DMS114 treated with DMSO at 0.1 percent for 48 hours (cell line): ENCODE measurements around the gene DGKB.

ENCODE experiments used
- DNase-seq: peaks from one replicate; lab custom pipeline; 2025; ENCODE audit not compliant: unreplicated experiment; lab: John Stamatoyannopoulos, UW

Gene DGKB

DNA sequence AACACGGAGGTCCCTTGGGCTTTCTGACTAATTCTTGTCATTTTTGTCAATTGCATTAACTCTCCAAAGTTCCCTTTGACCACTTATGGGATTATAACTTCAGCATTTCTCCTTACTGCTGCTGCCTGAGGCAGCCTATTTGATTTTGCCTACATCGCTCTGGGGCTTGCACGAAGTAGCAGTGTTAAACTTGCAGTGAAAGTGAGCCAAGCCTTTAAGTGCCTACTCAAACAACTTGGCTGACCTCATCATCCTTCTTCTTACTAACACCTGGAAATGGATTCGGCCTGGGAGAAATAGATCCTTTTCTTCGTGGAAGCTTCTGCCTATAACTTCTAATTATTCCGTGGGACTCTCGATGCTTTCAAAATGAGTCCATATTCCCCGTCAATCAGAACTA lies 76.6 kb downstream of the DGKB start:
- DNase-seq = no peak

DNA sequence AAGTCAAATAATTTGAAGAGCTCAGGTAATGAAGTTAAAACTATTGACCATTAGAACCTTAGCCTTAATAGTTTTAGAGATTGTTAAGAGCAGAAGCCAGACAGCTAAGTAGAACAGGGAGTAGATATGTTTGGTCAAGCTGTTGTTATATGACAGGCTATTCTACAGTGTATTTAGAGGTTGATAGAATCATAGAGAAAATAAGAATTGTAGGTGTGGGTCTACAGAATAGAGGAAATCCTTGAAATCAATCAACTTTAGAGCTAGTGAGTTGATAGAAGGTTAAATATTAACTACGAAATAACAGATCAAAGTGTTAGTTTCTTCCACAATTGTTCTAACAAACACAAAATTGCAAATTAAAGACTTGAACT lies 80.1 kb downstream of the DGKB start:
- no peak for DNase-seq

DNA sequence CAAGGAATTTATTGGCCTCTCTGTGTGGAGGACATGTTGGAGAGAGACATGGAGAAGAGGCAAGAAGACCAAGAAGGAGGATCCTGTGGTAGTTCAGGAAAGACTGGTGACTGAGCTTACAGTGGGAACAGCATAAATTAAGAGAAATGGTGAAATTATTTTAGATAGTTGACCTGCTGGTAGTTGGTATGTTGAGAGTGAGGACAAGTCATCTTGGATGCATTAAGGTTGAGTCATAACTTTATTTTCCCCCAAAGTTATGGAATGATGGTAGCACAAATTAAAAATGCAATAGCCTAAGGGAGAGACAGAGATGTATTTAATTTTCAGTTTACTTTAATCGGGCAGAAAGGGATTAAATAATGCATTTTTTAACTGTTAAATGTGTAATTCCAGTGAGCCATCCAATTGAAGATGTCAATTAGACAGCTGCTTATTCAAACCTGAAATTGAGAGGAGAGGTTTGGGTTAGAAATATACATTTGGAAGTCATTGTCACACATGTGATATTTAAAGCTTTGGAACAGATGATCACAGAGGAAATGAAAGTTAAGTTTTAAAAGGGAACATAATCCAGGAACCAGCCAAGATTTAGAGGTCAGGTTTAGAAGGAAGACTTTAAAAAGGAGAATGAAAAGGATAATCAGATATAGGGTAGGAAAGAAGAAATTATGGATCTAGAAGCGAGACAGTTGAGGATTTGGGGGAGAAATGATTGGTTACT lies 80.6 kb downstream of the DGKB start:
- DNase-seq = no peak

DNA sequence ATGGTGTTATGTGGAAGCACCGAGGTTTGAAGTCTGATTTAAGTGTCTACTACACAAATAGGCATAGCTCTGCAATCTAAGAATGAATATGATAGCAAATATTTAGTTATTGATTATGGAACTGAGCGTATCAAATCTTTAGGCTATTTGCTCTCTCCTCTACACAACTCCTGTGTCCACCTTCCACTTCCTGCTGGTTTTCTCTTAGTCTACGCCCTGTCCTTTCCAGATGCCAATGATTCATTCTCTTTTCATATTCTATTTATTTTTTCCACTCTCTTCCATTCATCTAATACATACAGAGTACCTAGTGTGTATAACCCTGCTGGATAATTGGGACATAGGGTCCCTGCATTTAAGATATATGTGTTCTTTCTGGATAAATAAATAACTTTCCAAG lies 83.7 kb downstream of the DGKB start:
- DNase-seq = no peak

DNA sequence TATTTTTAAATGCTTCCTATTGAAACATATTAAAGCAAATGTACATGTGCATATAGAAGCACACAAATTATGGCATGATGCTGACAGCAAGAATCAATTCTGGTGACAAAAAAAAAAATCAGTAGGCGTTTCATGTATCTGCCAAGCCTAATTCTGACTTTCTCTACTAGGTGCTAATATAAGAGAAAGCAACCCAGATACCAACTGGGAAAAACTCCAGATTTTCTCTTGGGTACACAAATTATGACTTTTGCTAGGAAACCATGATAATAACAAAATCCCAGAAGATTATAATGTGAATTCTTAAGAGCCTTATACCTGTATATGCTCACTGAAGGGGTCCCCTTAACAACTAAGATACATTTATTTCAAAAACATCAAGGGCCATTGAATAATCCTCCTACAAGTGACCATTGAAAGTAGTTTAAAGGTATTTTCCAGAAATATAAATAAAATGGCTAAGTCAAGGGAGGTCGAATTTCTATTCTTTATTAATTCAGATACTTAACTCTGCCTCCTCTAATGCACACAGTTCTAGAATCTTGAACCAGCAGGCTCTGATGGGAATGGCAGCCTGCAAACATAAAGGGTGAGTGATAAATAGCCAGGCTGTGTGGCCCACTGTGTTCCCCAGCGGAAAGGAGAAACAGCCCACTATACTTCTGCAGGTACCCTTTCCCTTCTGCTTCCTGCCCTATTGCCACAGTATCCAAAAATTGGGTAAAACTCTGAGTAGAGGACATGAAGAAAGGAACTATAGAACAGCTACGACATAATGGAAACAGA lies 84.5 kb downstream of the DGKB start:
- DNase-seq = no peak

DNA sequence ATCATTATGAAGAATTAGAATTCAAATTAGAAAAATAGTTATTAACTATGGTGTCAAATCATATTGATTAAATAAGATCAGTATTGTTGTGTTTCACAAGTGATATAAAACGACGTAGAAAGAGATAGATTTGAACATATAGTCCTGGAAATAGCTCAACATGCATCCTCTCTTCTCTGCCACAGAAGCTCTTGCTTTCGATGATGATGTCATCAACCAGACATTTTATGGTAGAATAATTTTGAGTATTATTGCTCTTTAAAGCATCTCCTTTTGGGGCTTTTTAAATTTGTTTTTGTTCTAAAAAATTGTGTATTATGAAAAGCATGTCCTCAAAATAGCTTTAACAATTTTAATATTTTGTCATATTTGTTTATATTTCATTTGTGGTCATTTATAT lies 95.0 kb downstream of the DGKB start:
- DNase-seq = no peak

DNA sequence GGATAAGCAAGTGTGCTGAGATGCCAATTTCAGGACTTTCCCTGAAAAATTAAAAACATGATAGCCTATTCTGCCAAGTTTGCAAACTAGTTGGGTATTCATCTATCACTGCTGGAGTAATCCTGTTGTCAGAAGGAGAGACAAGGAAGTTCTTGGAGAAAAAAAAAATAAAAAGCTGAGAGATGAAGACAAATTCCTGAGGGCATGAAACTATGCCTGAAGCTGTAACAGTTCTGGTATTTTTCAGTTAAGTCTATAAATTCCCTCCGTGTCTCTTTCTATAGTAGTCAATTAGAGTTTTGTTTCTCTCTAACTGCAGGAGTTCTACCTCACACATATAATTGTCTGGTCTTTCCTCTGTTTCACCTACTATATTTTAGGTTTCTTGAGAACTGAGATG lies 95.7 kb downstream of the DGKB start:
- no peak for DNase-seq

DNA sequence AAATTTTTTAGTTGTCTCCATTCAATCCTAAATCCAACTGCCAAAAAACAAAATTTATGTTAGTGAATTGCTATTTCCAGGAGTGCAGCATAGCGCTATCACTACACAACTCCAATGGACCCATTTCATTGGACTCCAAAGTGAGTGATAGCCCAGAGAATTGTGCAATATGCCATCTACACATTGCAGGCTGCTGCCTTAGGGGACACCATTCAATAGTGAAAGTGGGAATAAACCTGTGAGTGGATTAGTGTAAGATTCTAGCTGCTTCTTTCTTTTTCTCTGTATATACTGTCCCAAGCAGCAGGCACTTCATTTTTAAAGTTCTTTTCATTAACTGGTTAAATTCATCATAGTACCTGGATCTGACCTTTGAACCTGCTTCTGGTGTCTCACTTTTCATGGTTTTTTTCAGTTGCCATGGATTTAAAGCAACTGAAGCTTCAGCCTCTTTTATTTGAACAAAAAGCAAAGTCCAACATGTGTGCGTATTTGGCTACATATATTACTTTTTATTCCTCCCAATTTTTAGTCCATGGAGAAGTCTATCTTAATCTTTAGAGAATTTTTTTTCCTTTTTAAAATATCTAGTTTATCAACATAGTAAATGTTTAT lies 97.3 kb downstream of the DGKB start:
- no peak for DNase-seq

DNA sequence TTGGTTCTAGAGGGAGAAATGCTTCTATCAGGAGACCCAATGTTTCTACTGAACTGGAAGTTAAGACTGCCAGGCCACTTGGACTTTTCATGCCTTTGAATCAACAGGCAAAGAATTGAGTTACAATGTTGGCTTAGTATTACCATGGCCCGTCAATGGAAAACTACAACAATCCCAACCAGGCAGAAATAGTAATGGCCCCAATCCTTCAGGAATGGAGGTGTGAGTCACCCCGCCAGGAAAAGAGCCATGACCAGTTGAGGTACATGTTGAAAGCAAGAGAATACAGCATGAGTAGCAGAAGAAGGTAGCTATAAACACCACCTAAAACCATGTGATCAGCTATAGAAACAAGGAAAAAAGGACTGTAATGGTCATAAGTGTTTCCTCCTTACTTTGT lies 101.9 kb downstream of the DGKB start:
- DNase-seq = no peak

DNA sequence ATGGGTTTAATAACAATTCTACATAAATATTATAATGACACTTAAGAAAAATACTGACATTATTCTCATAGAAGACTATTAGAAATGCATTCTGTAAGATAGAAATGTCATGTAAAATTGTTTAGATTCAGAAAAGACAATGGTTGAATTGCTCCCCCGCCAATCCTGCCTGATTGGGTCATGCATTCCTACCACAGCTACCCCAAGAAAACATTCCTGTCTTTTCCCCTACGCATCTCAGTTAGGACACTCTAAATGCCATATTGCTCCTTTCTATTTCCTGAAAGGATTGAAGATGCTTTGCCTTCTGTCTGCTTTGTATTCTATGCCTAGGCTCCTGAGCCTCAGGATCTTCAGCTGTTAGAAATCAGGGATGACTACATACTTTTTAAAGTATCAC lies 109.4 kb downstream of the DGKB start:
- DNase-seq = no peak

DNA sequence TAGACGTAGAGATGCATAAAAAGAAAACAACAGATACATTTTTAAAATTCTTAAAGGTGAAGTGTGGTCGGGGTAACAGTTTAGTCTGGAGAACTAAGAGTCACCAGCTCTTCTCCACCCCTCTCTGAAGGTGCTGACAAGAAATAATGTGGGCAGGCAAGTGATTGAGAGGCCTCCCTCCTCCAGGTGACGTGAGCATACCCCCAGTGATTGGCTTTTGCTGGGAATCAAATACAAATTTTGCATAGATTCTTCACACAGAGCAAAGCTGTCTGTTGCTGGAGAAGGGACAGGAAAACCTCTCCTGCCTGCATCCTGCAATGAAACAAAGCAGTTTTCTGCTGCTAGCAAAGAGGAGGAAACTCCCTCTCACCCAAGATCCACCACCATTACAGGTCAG lies 115.0 kb downstream of the DGKB start:
- no peak for DNase-seq

DNA sequence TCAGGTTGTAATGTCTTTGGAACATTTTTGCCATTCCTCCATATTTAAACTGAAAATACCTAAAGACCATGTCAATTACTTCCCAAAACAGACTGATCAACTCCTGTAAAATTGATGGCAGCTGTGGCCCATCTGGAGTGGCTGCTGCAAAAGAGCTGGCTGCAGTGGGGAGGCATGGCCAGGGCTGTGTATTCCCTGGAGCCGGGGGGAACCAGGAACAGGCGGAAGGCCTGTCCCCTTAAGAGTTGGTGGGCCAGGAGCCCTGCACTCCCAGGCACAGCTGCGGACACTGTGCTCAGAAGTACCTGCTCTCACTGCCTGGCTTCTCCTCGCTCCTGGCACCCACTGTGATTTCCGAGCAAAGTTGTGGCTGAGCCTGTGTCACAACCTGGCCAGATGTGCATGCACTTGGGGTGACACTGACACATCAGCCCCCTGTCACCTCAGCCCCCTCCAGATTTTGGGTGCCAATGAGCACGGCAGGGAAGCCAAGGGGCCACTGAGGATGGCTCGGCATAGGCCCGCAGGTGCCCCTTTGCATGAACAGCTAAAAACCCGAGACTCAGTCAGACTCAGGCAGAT lies 116.1 kb downstream of the DGKB start:
- DNase-seq = no peak

DNA sequence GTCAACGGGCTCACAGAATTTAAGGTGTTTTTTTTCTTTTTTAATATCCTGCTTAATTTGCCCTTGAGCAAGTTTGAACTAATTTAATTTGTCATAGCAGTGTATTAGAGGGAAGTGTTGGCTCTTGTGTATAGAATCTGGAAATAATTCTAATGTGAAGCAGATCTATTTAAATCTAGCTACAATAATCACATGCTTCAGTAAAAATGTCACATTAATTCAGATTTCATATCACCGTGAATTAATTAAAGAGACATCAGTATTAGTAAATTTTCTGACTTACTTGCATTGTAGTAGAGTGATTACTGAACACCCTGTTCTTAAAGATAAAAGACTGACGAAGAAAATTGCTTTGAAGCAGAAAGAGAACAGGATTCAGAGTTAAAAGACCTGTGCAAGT lies 124.7 kb downstream of the DGKB start:
- DNase-seq = no peak

DNA sequence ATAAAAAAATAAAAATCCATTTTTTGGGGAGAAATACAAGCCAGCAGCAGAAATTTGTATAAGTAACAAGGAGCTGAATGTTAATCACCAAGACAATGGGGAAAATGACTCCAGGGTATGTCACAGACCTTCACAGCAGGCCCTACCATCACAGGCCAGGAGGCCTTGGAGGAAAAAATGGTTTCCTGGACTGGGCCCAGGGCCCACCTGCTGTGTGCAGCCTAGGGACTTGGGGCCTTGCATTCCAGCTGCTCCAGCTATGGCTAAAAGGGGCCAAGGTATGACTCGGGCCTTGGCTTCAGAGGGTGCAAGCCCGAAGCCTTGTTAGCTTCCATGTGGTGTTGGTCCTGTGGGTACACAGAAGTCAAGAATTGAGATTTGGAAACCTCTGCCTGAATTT lies 126.3 kb downstream of the DGKB start:
- no peak for DNase-seq

DNA sequence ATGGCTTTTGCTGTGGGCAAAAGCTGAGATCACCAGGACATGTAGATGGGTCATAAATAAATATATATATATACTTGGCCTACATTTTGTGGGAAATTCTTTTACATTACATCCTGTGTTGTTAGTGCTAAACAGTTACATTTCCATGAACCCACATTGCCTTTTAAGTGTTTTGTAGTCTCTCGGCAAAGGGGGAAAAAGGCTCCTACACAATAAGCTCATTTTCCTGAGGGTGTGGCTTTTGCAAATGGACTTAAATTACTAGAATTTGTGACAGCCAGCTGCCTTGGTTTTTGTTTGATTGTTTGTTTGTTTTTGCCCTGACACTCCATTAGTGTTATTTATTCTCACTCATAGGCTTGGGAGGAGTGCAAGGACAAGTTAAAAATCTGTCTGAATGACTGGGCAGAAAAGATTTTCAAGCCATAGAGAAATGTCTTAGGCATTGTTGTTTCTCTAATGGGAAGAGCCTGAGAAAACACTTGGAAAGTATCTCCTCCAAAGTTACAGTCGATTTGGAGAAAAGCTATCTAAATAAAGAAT lies 128.8 kb downstream of the DGKB start:
- DNase-seq = no peak

DNA sequence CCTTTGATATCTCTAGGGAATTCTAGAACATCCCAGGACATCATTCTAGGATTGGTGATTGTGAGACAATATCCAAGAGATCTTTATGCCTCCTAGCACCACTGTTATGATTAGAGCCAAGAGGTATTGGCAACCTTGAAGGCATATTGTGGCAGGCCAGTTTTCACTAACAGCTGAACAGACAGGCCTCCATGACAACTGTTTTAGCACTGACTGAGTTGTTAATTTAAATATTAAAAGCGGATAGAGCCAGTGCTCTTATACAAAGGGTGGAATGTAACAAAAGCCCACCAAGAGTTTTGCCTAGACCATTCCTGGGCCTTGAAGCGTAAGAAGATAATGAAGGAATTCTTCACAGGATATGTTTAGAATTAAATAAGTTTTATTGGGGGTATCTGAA lies 131.9 kb downstream of the DGKB start:
- no peak for DNase-seq

DNA sequence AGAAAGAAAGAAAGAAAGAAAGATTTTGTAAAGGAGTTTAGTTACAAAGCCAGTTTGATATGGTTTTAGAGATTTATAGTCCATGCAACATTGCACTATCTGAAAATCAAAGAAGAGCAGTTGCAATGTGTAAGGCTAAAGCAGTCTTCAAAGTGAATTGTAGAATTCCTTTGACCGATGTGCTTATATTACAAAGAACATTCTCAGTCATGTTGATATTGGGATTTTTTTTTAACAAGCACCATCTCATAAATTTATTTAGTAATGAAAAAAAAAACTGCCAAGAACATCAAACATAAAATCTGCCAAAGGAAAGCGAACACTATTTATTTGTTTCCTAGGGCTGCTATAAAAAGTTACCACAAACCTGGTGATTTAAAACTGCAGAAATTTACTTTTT lies 133.3 kb downstream of the DGKB start:
- DNase-seq = no peak

DNA sequence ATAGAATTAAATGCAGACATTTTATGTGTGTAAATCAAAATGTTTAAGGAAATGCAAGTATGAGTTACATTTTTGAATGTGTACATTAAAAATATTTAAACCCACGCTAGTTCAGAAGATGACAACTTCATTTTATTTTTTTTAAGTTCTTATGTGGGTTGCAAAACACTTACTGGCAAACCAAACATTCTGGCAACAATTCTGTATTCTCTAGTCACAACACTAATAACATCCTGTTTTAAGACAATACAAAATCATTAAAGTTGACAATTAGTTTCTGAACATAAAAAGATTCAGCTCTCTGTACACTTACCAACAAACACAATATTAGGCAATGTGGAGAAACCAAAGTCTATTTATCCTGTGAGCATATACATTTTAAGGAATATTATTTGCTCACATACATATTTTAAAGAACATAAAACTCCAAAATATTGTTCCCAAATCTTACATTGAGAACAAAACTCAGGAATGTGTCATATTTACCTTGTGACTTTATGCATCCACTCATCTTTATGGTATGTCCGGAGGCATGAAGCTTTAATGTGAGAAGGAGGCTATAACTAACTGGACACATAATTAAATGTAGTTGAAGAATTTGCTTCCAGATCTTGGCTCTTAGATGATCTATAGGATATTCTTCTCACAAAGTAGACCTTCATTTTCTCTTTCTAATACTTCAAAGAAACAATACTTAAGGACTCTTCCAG lies 134.7 kb downstream of the DGKB start:
- no peak for DNase-seq

DNA sequence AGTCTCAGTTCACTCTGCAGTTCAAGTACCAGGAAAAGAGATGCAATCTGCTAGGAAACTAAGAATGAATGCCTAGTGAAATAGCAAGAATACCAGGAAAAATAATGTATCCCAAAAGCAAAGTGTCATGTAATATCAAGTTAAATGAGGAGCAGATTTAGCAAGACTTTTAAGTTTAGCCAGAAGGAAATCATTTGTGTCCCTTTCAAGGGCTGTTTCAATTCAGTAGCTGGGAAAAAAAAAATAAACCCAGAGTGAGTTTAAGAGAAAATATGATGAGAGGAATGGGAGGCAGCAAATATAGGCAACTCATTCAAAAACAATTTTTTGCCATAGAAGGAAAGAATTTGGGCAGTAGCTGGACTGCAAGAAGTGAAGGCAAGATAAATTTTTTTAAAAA lies 135.8 kb downstream of the DGKB start:
- DNase-seq = no peak

DNA sequence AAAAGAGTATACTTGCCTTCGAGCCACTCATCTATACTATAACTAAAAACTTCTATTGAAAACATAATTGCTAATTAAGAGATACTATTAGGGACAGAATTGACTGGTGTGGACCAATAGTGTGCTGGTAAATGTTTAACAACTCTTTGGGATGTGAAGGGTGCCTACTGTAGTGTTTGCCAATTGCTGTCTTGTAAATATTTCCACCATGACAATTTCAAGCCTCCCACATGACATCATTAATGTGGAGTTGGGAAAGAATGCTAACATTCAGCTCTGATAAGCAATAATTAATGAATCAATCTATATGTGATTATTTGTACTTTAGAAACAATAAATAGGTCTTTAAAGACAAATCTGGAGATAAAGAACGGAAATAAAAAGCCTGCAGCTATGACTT lies 136.8 kb downstream of the DGKB start:
- DNase-seq = no peak

DNA sequence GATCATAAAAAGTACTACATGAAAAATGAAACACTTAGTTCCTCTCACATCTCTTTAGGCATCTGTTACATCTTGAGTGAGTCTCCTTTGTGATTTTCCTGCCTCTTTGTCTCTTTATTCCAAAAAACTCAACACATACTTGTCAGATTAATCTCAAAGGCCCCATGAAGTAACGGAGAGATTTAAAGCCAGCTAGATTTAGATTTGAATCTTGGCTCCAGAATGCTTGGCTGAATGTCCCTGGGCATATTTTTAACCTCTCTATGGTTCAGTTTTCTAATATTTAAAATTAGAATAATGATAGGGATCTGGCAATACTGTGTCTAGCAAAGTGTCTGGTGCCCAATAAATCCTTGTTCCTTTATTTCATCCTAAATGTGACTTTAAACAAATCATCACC lies 140.0 kb downstream of the DGKB start:
- no peak for DNase-seq
